ENCODE measurements around the gene MRPL10.
A peak's percentile ranks its signal among the peaks of the same experiment; 100 is the strongest.
"Not testable (repeated sequence)": the region's sequence is repeated elsewhere in the genome, so short reads cannot be mapped to it uniquely, and the experiment has no call there.

The MRPL10 gene

GRCh38 chr17:47778184-47778635, 53.1 kb downstream of the MRPL10 start:
- no peak for TF ChIP-seq CTCF (IDR thresholded peaks at IDR 0.05; ENCODE audit: insufficient read depth, low read length, missing control alignments)
- CTCF ChIA-PET: interaction anchor here (1.0 to 1.3 kb wide), 2 partner anchors 13 to 68 kb away, joined by 3 to 5 read pairs; no protein-coding TSS in a partner anchor
- POLR2A ChIA-PET: no interaction called here
- H3K4me3 ChIP-seq (ENCODE audit: low read depth, low read length): no peak overlapping the region
- no peak for DNase-seq (ENCODE audit: low read depth, low spot score)

GRCh38 chr17:47776330-47777197, 54.8 kb downstream of the MRPL10 start:
- POLR2A ChIA-PET: no interaction called here
- CTCF ChIA-PET: interaction anchor here (0.6 to 1.4 kb wide), 10 partner anchors 9 to 79 kb away, joined by 3 to 7 read pairs (median 3); no protein-coding TSS in a partner anchor
- TF ChIP-seq CTCF (IDR thresholded peaks at IDR 0.05; ENCODE audit: insufficient read depth, low read length, missing control alignments): peak; percentile 77
- no peak for DNase-seq (ENCODE audit: low read depth, low spot score)
- no peak overlapping the region for H3K4me3 ChIP-seq (ENCODE audit: low read depth, low read length)

- no peak for DNase-seq (ENCODE audit: low read depth, low spot score)
- POLR2A ChIA-PET: no interaction called here
- H3K4me3 ChIP-seq (ENCODE audit: low read depth, low read length): no peak overlapping the region
- no peak for TF ChIP-seq CTCF (IDR thresholded peaks at IDR 0.05; ENCODE audit: insufficient read depth, low read length, missing control alignments)
- CTCF ChIA-PET: interaction anchor here (0.8 to 1.4 kb wide), 5 partner anchors 11 to 78 kb away, joined by 3 to 7 read pairs (median 6); no protein-coding TSS in a partner anchor
Observed at GRCh38 chr17:47774987-47775580, 56.3 kb downstream of the MRPL10 start.

DNA sequence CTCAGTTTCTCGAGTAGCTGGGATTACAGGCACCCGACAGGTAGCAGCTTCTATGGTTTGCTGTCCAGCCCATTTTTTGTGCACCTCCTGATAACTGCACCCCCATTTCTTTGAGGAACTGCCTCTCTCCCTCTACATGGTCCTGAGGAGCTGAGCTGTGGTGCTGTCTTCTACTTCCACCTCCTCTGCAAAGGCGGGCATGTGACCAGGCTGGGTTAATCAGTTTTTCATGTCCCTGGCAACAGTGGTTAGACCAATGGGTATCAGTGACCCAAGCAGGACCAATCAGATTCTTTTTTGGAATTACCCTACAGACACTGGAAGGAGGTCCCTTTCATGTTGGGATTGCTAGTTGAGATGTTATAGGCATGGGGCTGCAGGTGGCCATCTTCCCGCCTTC, 57.0 kb downstream of the MRPL10 start:
- no peak for DNase-seq (ENCODE audit: low read depth, low spot score)
- no peak overlapping the region for H3K4me3 ChIP-seq (ENCODE audit: low read depth, low read length)
- CTCF ChIA-PET: no interaction called here
- no peak for TF ChIP-seq CTCF (IDR thresholded peaks at IDR 0.05; ENCODE audit: insufficient read depth, low read length, missing control alignments)
- POLR2A ChIA-PET: no interaction called here

DNA sequence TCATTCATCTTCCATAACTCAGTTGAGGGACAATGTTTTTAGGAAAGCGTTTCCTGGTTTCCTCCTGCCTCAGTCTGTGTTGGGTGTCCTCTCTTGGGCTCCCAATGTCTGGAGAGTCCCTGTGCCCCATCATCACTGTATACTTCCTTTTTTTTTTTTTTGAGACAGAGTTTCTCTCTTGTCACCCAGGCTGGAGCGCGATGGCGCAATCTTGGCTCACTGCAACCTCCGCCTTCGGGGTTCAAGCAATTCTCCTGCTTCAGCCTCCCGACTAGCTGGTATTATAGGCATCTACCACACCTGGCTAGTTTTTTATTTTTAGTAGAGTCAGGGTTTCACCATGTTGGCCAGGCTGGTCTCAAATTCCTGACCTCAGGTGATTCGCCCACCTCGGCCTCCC, 57.7 kb downstream of the MRPL10 start:
- CTCF ChIA-PET: interaction anchor here (1.3 kb wide), 1 partner anchor 15 kb away, joined by 3 read pairs; no protein-coding TSS in a partner anchor

More for the DNA sequence above, 57.7 kb downstream of the MRPL10 start:
- DNase-seq (ENCODE audit: low read depth, low spot score); POLR2A ChIA-PET; H3K4me3 ChIP-seq (ENCODE audit: low read depth, low read length): not testable (repeated sequence)
